ENCODE results near the gene SERTAD1. TPM values are rescaled to one million over a fixed set of nuclear protein-coding genes. Genes with fewer than 3 reads are reported as not detected.

SERTAD1 gene
- total and polyA plus RNA-seq, 2 of the 4 experiments (the other 2 are of a cell fraction): 21.1 to 27.4 TPM

DNA sequence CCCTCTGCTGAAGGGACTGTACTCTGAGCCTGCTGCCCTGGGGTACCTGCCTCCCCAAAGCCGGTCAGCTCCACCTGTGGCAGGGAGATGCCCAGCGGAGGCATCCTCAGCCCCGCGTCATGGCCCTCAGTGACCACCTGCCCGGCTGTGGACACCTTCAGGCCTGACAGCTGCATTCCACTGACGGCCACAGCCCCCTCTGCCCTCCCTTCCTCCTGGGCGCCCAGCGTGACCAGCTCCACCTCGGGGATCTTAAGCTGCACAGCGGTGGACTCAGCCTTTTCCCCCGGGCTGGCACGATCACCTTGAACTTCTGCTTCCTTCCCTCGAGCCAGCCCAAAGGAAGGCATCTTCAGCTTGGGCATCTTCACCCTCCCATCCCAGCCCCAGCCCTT lies 31.0 kb downstream of the SERTAD1 start:
- CTCF ChIA-PET: no interaction called here
- 73% methylated on average over 10 of the region's 13 CpGs; no CpG with 5 or more reads in 1 of the 2 experiments for WGBS, 2 experiments (ENCODE audit: extremely low coverage in 2 of 2, insufficient read length in 1 of 2)
- no peak overlapping the region for H4K5ac ChIP-seq (ENCODE audit: low read depth, low read length)
- no peak overlapping the region for H3K14ac ChIP-seq (replicated peaks; ENCODE audit: low read depth, low read length)
- no peak overlapping the region for H2AK5ac ChIP-seq (ENCODE audit: low read depth, low read length)
- no peak overlapping the region for H3K18ac ChIP-seq (ENCODE audit: low read depth, low read length)
- no peaks in the 10 kb centered on the region for H3K9me3 ChIP-seq (ENCODE audit: control insufficient read depth, insufficient read depth, low read length)
- H3K4ac ChIP-seq (ENCODE audit: low read depth, low read length): no peak overlapping the region
- H3K79me1 ChIP-seq (ENCODE audit: low read depth in 1 of 2, low read length in 2 of 2): 0 out of 4 replicates have a peak, but pooled peaks cover 0 to 3% of the 10 kb centered on the region in 2 experiments
- H3K23ac ChIP-seq (ENCODE audit: low read depth, low read length): no peak overlapping the region
- DNase-seq: no peak
- no peaks in the 10 kb centered on the region for H4K20me1 ChIP-seq (ENCODE audit: insufficient read depth, low read length)
- H2BK15ac ChIP-seq (ENCODE audit: low read depth, low read length): no peak overlapping the region
- H3K9ac ChIP-seq (ENCODE audit: low read depth, low read length): no peak overlapping the region
- no peaks in the 10 kb centered on the region for H3K9me1 ChIP-seq (ENCODE audit: insufficient read depth, low read length)
- H3K56ac ChIP-seq (ENCODE audit: extremely low read depth, insufficient read depth, low read length): no peak overlapping the region
- H2AFZ ChIP-seq (replicated peaks; ENCODE audit: low read length, poor library complexity): no peak overlapping the region
- H3K4me3 ChIP-seq (ENCODE audit: insufficient read depth, low read depth, low read length): no peak overlapping the region
- BruUV-seq (replicated peaks): no TSS peak
- dilution Hi-C loops (cut with HindIII; ENCODE audit: low sequenced_read_pairs, unreplicated experiment) (no loop called here), in situ Hi-C loops (cut with MboI; ENCODE audit: low sequenced_read_pairs) (no loop called here), intact Hi-C loops (cut with micrococcal nuclease) (no loop called here)
- no peak overlapping the region for H4K8ac ChIP-seq (ENCODE audit: low read depth in 2 of 2, low read length in 2 of 2)
- POLR2A ChIA-PET (ENCODE audit: unreplicated experiment): no interaction called here
- no peak overlapping the region for H2BK120ac ChIP-seq (ENCODE audit: low read depth, low read length)
- no peak overlapping the region for H2BK5ac ChIP-seq (ENCODE audit: low read depth, low read length, poor library complexity, severe bottlenecking)
- H2AK9ac ChIP-seq (replicated peaks; ENCODE audit: low read depth, low read length, poor library complexity): peak overlapping the region; percentile 55
- no peaks in the 10 kb centered on the region for H3K36me3 ChIP-seq (ENCODE audit: control insufficient read depth, insufficient read depth, low read length)
- no peak overlapping the region for H3K4me2 ChIP-seq (ENCODE audit: low read depth, low read length)
- no peaks in the 10 kb centered on the region for H3K4me1 ChIP-seq (ENCODE audit: control insufficient read depth, insufficient read depth, low read length)
- no peak for ATAC-seq (ENCODE audit: low read depth)
- no peak overlapping the region for H2BK20ac ChIP-seq (ENCODE audit: low read depth, low read length)
- no peak overlapping the region for H3K27ac ChIP-seq (ENCODE audit: insufficient read depth, low read length)
- H4K91ac ChIP-seq (ENCODE audit: insufficient read depth, low read depth, low read length): no peak overlapping the region
- no peak for TF ChIP-seq SMC3 (IDR thresholded peaks at IDR 0.05; ENCODE audit: low read depth, low read length)
- no peak for TF ChIP-seq MXI1 (IDR thresholded peaks at IDR 0.05; ENCODE audit: borderline replicate concordance, low read depth, low read length)
- no peak for TF ChIP-seq RFX5 (IDR thresholded peaks at IDR 0.05; ENCODE audit: low read depth, low read length)
- TF ChIP-seq, protein P1, sequence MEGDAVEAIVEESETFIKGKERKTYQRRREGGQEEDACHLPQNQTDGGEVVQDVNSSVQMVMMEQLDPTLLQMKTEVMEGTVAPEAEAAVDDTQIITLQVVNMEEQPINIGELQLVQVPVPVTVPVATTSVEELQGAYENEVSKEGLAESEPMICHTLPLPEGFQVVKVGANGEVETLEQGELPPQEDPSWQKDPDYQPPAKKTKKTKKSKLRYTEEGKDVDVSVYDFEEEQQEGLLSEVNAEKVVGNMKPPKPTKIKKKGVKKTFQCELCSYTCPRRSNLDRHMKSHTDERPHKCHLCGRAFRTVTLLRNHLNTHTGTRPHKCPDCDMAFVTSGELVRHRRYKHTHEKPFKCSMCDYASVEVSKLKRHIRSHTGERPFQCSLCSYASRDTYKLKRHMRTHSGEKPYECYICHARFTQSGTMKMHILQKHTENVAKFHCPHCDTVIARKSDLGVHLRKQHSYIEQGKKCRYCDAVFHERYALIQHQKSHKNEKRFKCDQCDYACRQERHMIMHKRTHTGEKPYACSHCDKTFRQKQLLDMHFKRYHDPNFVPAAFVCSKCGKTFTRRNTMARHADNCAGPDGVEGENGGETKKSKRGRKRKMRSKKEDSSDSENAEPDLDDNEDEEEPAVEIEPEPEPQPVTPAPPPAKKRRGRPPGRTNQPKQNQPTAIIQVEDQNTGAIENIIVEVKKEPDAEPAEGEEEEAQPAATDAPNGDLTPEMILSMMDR (conservative IDR thresholded peaks at IDR 0.05; ENCODE audit: low read depth, low read length): no peak
- TF ChIP-seq, protein P2, sequence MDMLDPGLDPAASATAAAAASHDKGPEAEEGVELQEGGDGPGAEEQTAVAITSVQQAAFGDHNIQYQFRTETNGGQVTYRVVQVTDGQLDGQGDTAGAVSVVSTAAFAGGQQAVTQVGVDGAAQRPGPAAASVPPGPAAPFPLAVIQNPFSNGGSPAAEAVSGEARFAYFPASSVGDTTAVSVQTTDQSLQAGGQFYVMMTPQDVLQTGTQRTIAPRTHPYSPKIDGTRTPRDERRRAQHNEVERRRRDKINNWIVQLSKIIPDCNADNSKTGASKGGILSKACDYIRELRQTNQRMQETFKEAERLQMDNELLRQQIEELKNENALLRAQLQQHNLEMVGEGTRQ (IDR thresholded peaks at IDR 0.05; ENCODE audit: low read depth, low read length): no peak
- TF ChIP-seq CHD1 (IDR thresholded peaks at IDR 0.05; ENCODE audit: low read depth, low read length): no peak
- TF ChIP-seq POLR2A (IDR thresholded peaks at IDR 0.05; ENCODE audit: low read depth, low read length): no peak
- no peak for TF ChIP-seq RCOR1 (IDR thresholded peaks at IDR 0.05; ENCODE audit: insufficient replicate concordance, low read length)
- TF ChIP-seq, protein P3, sequence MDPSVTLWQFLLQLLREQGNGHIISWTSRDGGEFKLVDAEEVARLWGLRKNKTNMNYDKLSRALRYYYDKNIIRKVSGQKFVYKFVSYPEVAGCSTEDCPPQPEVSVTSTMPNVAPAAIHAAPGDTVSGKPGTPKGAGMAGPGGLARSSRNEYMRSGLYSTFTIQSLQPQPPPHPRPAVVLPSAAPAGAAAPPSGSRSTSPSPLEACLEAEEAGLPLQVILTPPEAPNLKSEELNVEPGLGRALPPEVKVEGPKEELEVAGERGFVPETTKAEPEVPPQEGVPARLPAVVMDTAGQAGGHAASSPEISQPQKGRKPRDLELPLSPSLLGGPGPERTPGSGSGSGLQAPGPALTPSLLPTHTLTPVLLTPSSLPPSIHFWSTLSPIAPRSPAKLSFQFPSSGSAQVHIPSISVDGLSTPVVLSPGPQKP (IDR thresholded peaks at IDR 0.05; ENCODE audit: borderline replicate concordance, low read depth, low read length): no peak
- TF ChIP-seq FOS (IDR thresholded peaks at IDR 0.05; ENCODE audit: low read depth, low read length): no peak
- TF ChIP-seq BHLHE40 (IDR thresholded peaks at IDR 0.05; ENCODE audit: low read depth, low read length): no peak
- no peak for TF ChIP-seq RAD21 (IDR thresholded peaks at IDR 0.05; ENCODE audit: low read length)
- TF ChIP-seq MAZ (IDR thresholded peaks at IDR 0.05; ENCODE audit: borderline replicate concordance, low read depth, low read length): no peak
- TF ChIP-seq CEBPB (IDR thresholded peaks at IDR 0.05; ENCODE audit: low read depth, low read length): no peak
- no peak for TF ChIP-seq MAFK (IDR thresholded peaks at IDR 0.05; ENCODE audit: low read depth, low read length)
- TF ChIP-seq NFE2L2 (IDR thresholded peaks at IDR 0.05; ENCODE audit: low read depth, low read length): no peak
- H3K27me3 ChIP-seq (ENCODE audit: control insufficient read depth, insufficient read depth, low read length): no peaks in the 10 kb centered on the region

Data from IMR-90 (cell line).